DLD1 (cell line): ENCODE results near the gene BCO1.
"Not testable (repeated sequence)": the region's sequence is repeated elsewhere in the genome, so short reads cannot be mapped to it uniquely, and the experiment has no call there.

Source experiments
- in situ Hi-C: cut with HindIII; loops from 2 replicates; pipeline ENCODE4 v1.10.0; 2017; ENCODE audit warnings: low sequenced_read_pairs

BCO1 gene, protein sequence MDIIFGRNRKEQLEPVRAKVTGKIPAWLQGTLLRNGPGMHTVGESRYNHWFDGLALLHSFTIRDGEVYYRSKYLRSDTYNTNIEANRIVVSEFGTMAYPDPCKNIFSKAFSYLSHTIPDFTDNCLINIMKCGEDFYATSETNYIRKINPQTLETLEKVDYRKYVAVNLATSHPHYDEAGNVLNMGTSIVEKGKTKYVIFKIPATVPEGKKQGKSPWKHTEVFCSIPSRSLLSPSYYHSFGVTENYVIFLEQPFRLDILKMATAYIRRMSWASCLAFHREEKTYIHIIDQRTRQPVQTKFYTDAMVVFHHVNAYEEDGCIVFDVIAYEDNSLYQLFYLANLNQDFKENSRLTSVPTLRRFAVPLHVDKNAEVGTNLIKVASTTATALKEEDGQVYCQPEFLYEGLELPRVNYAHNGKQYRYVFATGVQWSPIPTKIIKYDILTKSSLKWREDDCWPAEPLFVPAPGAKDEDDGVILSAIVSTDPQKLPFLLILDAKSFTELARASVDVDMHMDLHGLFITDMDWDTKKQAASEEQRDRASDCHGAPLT

DNA sequence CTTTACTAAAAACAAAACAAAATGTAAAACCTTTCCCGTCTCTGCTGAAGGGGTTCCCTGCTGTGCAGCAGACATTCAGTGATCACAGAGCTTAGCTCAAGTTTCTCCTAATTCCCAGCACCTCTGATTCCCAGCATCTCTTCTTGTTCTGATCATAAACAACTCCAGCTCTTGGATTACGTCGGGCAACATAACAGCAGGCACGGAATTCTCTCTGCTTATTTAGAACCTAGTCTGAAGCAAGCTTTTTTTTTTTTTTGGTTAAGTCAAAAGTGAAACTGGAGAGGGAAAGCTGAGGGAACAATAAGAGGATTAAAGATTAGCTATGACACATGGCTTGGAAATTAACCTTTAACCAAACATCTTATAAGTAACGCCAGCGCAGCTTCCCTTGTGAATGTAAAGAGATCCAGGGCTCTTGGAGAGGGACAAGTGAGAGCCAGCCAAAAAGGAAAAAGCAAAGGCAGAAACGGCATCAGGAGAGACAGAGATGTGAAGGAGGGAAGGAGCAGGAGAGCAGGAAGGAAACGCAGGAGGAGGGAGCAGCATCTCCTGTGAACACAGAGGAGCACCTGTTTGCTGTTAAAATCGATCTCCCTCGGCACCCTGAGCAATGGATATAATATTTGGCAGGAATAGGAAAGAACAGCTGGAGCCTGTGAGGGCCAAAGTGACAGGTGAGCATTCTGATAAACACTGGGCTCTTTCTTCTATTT, at the start of gene BCO1:
Gene BCO1 (plus strand): TSS at position 394 of the 716 bp plus-strand sequence. CDS start 220 bp downstream, at position 614.
- in situ Hi-C loops, result no loop called here

DNA sequence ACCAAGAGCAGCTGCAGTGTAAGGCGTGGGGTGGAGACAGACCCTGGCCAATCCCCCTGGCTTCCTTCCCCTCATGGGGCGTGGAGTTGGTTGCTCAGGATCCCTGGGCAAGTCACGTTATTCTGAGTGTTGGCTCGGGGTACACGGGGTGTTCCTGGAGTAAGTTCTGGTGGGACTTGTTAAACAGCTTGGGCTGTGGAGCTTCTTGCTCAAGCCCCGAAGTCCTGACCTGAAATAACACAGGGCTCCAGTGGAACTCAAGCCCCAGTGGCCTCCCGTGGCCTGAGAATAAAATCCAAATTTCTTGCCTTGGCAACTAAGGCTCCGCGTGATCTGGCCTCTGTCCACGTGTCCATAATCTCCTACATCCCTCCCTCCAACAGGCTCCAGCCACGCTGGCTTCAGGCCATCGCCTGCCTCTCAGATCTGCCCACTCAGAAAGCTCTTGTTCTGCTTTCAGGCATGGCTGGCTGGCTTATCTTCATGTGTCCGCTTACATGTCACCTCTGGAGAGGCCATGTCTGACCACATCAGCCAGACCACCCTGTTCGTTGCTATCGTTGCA, 49.3 kb upstream of the BCO1 start:
- in situ Hi-C loops, result no loop called here

DNA sequence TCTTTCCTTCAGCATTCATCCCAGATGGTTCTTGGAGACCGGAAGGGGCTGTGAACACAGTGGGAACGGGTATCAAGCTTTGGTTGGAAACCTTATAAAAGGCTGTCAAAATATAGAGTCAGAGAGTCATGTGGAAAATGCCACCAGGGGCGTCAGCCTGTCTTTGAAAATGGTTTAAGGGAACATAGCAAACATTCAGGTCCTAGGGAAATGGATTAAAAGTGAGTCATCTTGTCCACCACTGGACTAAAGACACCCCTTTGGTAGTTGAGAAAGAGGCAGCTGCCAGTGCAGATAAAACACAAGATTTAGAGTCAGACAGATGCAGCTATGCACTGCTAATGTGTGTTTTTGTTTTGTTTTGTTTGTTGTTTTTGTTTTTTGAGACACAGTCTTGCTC, 47.8 kb upstream of the BCO1 start:
- in situ Hi-C loops, result no loop called here

DNA sequence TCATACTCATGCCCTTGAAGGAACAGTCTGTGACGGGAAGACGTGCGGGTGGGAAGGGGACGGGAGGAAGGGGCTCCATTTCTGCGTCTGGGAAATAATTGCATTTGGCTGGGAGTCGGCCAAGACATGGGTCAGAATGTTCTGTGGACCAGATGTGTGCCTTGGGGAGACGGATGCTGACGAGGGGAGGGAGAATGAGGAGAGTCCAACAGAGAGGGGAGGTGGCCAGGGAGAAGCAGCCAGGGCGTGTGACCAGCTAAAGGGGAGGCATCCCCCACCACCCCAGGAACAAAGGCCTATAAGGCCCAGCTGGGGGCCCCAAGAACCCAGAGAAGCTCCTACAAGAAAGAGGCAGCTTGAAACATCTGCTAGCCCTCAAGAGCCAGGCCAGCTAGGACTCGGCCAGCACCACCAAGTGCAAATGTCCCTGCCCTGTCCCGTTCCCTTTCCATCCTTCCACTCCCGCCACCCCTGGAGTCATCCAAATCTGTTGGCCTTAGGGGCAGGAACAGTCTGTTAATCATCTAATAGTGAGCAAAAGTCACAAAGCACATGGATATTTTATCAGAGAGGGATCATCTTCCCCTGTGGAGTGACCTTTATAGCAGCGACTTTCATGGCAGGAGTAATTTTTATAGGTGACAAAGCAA, 42.5 kb upstream of the BCO1 start:
- in situ Hi-C loops, result no loop called here

DNA sequence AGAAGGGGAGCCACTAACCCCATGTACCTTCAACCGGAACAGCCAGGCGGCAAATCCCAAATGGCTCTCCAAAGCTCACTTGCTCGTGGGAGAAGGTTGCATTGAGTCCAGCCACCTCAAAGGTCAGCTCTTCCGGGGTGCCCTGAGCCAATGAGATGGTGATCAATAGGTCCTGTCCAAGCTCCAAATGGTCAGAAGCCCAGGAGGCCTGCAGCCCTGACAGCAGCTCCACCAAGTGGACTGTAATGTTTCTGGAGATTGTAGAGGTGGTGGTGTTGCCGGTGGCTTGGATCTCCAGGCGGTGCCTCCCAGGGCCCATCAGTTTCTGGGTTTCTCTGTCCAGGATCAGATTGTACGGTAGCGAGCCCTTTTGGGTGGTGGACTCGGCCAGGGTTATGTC, 39.9 kb upstream of the BCO1 start:
- in situ Hi-C loops, result no loop called here

DNA sequence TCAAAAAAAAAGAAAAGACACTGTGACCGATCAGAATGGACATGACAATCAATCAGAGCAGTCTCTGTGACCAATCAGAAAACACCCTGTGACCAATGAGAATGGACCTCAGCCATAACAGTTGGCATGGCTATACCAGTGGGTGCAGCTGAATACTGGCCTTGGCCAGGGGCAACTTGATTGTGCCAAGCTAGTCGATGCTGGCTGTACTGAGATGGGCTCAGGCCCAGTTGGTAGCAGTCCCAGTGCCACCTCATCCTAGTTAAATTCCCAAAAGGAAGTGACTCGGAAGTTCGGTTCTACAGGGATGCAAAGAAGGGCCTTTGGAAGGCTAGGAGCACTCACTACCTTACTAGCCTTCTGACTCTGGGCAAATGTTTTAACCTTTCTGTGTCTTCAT, 37.2 kb upstream of the BCO1 start:
- in situ Hi-C loops, result no loop called here

DNA sequence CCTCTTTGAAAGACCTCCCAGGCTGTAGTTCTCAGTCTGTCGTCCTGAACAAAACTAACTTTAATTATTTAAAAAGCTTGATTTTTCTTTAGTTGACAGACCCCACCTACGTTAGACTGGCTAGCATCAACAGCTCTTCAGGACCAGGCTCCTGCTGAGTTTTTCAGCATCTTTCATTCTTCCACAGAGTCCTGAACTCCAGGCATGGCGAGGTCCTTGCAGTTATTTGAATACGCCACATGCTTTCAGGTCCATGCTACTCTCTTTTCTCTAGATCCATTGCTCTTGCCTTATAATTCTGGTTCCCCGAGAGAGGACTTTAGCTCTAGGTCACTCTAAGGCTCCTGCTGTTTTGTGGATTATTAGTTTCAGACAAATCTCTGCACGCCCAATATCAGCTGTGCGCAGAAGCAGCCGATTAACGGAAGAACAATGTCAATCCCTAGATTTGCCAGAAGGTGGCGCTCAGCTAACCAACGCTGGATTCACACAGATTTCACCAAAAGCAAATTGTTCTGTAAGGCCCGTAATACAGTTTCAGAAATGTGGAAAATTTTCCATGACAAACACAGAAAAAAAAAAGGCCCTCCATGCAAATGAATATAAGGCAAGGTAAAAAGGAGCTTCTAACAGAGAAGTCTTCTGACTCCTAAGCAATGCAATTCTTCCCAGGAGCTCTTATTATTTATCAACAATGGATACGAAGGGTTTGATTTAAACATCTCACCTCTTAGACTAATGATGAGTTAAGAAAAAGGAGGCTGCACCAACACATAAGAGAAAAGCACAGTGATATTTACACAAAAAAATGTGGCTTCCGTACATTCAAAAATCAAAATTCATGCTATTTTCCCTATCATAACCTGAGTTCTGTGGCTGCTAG, 33.5 kb upstream of the BCO1 start:
- in situ Hi-C loops, result no loop called here

DNA sequence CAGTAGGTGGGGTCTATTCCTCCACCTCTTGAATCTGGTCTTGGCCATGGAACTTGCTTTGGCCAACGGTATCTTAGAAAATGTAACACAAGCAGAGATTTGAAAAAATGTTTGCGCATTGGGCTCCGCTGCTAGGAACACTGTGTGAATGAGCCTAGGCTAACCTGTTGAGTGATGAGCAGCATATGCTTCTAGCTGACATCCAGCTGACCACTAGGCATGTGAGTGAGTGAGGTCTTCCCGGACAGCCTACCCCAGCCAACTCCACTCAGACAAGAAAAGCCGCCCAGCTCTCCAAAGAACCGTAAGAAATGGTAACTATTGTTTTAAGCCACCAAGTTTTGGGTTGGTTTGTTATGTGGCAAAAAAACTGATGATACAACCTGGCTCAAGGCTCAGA, 31.4 kb upstream of the BCO1 start:
- in situ Hi-C loops, result no loop called here

DNA sequence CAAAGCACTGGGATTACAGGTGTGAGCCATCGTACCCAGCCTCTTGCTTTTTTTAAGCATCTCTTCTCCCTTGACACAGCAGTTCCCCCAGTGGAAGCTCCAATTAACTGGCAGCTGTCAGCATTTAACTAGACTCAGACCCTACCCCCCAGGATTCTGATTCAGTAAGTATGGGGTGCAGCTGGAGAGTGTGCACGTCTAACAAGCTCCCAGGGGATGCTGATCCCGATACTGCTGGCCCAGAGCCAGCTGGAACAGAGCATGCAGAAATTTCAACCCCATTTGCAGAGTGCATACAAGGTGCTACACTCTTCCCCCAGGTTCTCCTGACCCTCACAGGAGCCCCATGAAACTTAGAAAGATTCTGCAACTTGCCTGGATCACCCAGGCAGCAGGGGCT, 27.7 kb upstream of the BCO1 start:
- in situ Hi-C loops, result no loop called here

DNA sequence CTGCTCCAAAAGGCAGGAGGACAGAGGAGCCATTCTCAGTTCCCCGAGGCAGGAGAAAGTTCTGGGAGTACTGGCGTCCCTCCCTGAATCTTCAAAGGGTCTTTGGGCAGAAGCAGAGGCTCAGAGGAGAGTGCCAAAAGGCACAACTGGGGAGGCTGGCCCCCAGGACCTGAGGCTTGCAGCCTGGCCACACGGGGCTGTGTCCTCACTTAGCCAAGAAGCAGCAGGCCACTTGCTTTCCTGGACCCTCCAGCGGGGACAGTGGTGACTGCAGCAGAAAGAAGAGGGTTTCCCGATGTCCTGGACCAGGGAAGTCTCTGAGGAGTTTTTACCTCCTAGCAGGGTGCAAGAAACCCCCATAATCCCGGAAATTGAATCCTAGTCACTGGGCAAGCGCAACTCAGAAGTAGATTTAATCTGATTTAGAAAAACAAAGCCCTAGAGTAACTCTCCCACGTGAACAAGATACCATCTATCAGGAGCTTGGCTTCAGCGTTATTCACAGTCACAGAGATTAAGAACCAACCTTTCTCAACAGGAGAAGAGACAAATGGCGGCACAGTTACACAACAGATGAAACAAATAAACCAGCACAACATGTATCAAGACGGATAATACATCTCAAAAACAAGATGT, 25.5 kb upstream of the BCO1 start:
- in situ Hi-C loops, result no loop called here

DNA sequence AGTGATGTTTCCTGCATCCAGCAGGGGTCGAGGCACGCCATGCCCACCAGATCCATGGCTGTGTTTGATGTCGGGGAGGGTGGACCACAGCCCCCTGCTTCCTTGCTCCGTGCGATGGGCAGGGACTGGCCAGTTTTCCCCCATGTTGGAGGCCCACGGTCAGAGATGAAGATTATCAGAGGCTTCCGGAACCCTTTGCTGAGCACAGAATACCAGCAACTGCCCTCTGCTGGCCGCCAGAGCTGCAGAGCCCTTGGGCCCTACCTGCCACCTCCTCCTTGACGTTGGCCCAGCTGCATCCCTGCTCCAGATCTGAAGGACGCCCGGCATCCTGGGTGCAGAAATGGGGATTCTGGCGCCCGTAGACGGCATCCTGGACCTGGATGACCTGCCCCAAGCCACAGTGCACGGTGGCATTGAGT, 23.7 kb upstream of the BCO1 start:
- in situ Hi-C loops, result no loop called here

DNA sequence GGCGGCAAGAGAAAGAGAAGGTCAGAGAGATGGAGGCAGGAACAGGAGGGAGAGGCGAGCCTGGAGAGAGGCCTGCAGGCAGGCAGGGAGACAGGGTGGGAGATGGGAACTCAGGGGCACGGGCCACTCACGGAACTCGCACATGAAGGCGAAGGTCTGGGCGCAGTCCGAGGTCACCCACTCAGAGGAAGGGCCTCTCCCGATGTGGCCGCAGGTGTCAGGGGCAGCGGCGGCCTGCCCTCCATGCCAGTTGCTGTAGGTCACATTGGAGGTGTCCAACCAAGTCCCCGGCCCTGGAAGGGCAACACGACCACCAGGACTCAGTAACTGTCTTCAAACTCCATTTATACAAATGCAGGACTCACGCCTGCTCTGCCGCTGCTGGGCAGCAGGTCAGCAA, 22.4 kb upstream of the BCO1 start:
- in situ Hi-C loops, result no loop called here

DNA sequence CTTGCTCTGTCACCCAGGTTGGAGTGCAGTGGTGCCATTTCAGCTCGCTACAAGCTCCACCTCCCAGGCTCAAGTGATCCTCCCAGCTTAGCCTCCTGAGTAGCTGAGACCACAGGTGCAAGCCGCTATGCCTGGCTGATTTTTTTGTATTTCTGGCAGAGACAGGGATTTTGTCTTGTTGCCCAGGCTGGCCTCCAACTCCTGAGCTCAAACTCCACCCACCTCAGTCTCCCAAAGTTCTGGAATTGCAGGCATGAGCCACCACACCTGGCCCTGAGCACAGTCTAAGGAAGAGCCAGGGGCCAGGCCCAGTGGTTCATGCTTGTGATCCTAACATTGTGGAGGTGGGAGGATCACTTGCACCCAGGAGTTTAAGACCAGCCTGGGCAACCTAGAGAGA, 21.8 kb upstream of the BCO1 start:
- in situ Hi-C loops, result no loop called here

DNA sequence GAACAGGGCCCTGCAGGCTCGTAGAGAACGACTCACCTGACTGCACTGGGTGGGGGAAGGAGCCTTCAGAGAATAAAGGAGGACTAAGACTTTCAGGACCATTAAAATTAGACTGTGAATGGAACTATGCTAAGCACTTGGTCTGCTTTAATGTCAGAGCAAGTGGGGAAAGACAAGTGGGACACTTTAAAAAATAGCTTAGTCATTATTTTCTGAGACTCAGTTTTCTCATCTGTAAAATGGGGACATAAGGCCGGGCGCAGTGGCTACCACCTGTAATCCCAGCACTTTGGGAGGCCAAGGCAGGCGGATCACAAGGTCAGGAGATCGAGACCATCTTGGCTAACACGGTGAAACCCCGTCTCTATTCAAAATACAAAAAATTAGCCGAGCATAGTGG, 19.3 kb upstream of the BCO1 start:
- in situ Hi-C loops, result no loop called here

DNA sequence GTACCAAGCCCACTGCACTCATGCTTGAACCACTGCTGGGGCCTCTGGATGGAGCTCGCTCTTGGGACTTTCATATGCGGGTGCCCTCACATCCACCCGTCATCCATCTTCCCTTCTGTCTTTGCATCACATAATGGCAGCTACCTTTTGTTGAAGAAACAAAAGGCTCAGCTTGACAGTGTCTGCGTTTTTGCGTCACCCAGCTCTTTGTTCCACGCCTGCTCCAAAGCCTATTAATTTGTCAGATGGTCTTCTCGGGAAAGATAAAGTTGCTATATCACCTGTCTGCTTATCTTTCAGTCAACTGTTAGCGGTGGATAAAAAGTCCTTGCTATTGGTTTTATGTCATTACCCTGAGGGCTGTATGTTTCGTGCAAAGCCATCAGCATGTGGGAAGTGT, 18.1 kb upstream of the BCO1 start:
- in situ Hi-C loops, result no loop called here

DNA sequence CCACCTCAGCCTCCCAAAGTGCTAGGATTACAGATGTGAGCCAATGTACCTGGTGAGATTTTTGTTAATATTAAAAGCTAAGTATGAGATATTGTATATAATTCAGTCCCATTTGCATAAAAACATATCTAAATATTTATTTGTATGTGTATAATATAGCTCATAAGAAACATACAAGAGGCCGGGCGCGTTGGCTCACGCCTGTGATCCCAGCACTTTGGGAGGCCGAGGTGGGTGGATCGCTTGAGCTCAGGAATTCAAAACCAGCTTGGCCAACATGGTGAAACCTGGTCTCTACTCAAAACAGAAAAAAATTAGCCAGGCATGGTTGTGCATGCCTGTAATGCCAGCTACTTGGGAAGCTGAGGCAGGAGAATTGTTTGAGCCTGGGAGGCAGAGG, 16.8 kb upstream of the BCO1 start:
- in situ Hi-C loops, result no loop called here

DNA sequence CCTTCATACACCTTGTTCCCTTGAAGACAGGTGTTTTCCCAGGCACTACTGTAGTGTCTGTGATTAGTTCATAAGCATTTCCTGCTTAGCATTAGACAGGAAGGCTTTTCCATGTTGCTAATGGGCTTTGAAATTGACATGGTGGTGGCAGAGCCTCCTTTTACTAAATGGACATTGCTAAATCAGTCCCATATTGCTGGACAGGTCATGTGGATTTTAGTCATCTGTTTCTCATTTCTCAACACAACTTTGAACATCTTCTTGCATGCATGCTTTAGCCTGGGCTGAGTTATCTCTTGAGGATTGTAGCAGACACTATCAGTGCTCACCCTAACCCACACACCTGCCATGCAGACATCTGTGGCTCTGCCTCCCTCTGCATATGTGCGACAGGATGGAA, 13.7 kb upstream of the BCO1 start:
- in situ Hi-C loops, result no loop called here

DNA sequence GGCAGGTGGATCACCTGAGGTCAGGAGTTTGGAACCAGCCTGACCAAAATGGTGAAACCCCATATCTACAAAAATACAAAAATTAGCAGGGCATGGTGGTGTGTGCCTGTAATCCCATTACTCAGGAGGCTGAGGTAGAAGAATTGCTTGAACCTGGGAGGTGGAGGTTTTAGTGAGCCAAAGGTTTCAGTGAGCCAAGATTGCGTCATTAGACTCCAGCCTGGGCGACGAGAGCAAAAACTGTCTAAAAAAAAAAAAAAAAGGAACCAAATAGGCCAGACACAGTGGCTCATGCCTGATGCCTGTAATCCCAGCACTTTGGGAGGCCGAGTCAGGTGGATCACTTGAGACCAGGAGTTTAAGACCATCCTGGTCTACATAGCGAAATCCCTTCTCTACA, 12.8 kb upstream of the BCO1 start:
- in situ Hi-C loops, result not testable (repeated sequence)

DNA sequence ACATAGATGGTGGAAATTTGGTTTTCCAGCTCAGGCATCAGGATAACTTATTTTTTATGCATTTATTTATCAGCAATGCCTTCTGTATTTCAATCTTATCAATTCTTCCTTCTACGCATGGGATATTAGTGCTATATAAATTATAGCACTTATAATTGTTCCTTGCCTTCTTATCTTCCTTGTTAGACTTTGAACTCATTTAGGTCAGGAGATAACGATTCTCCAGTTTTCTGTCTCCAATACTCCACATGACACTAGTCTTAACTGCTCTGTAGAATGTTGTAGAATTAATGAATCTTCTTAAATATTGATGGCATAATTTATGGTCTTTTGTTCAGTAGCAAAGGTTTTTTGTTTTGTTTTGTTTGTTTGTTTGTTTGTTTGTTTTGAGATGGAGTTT, 10.7 kb upstream of the BCO1 start:
- in situ Hi-C loops, result no loop called here

DNA sequence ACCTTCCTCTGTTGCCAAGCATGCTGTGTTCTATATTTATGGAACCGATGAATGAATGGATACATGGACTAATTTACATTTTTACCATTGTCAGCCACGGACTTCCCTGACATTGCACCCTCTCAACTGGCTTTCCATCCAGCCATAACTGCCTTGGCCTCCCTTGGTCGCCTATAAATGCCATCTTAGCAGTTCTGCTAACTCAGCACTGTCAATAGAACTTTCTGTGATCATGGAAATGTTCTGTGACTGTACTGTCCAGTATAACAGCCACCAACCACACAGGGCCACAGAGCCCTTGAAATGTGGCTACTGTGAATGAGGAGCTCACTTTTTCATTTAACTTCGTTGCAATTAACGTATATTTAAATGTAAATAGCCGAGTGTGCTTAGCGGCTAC, 8.7 kb upstream of the BCO1 start:
- in situ Hi-C loops, result no loop called here
